Measurements from ENCODE around the gene PRRC2C.
"Not testable (repeated sequence)": the region's sequence is repeated elsewhere in the genome, so short reads cannot be mapped to it uniquely, and the experiment has no call there.

The PRRC2C gene

GRCh38 chr1:171583591-171584201 lies 98.4 kb downstream of the PRRC2C start:
- DNase-seq (ENCODE audit: low read depth), result no peak

GRCh38 chr1:171585715-171586114 lies 100.4 kb downstream of the PRRC2C start:
- DNase-seq (ENCODE audit: low read depth), result no peak

GRCh38 chr1:171588230-171588629 lies 102.9 kb downstream of the PRRC2C start:
- no peak for DNase-seq (ENCODE audit: low read depth)

- peak; percentile 58 for DNase-seq (ENCODE audit: low read depth)
Measured at GRCh38 chr1:171590022-171590421, 104.7 kb downstream of the PRRC2C start.

GRCh38 chr1:171595324-171595723 lies 110.0 kb downstream of the PRRC2C start:
- DNase-seq (ENCODE audit: low read depth), result peak; percentile 43

GRCh38 chr1:171596119-171596518 lies 110.8 kb downstream of the PRRC2C start:
- DNase-seq (ENCODE audit: low read depth), result no peak

- no peak for DNase-seq (ENCODE audit: low read depth)
Measured at GRCh38 chr1:171596705-171597104, 111.4 kb downstream of the PRRC2C start.

- peak; percentile 26 for DNase-seq (ENCODE audit: low read depth)
Measured at GRCh38 chr1:171597203-171597602, 111.9 kb downstream of the PRRC2C start.

- not testable (repeated sequence) for DNase-seq (ENCODE audit: low read depth)
Measured at GRCh38 chr1:171600310-171600709, 115.0 kb downstream of the PRRC2C start.

GRCh38 chr1:171600862-171601261 lies 115.5 kb downstream of the PRRC2C start:
- no peak for DNase-seq (ENCODE audit: low read depth)

- not testable (repeated sequence) for DNase-seq (ENCODE audit: low read depth)
Measured at GRCh38 chr1:171603042-171603441, 117.7 kb downstream of the PRRC2C start.

GRCh38 chr1:171606402-171606941 lies 121.1 kb downstream of the PRRC2C start:
- DNase-seq (ENCODE audit: low read depth), result no peak

GRCh38 chr1:171610385-171610784 lies 125.1 kb downstream of the PRRC2C start:
- peak; percentile 26 for DNase-seq (ENCODE audit: low read depth)

- peak; percentile 19 for DNase-seq (ENCODE audit: low read depth)
Measured at GRCh38 chr1:171611306-171611705, 126.0 kb downstream of the PRRC2C start.

- DNase-seq (ENCODE audit: low read depth), result no peak
Measured at GRCh38 chr1:171613282-171613681, 128.0 kb downstream of the PRRC2C start.

- not testable (repeated sequence) for DNase-seq (ENCODE audit: low read depth)
Measured at GRCh38 chr1:171615122-171615906, 130.0 kb downstream of the PRRC2C start.

GRCh38 chr1:171616586-171616985 lies 131.3 kb downstream of the PRRC2C start:
- DNase-seq (ENCODE audit: low read depth), result no peak

- no peak for DNase-seq (ENCODE audit: low read depth)
Measured at GRCh38 chr1:171622152-171622462, 136.8 kb downstream of the PRRC2C start, which contains the start of gene MYOCOS. Gene MYOCOS (plus strand): TSS chr1:171622243. CDS start chr1:171623884, 1,641 bp downstream.

GRCh38 chr1:171623651-171624331 lies 138.5 kb downstream of the PRRC2C start:
- no peak for DNase-seq (ENCODE audit: low read depth)

- DNase-seq (ENCODE audit: low read depth), result no peak
Measured at GRCh38 chr1:171625225-171625624, 139.9 kb downstream of the PRRC2C start.

GRCh38 chr1:171627020-171627419 lies 141.7 kb downstream of the PRRC2C start:
- DNase-seq (ENCODE audit: low read depth), result no peak

GRCh38 chr1:171628225-171628624 lies 142.9 kb downstream of the PRRC2C start:
- no peak for DNase-seq (ENCODE audit: low read depth)

GRCh38 chr1:171635661-171636060 lies 150.3 kb downstream of the PRRC2C start:
- DNase-seq (ENCODE audit: low read depth), result no peak
